Fibroblast of lung (primary cell): Measurements from ENCODE around the gene BLOC1S1. TPM values are rescaled to one million over a fixed set of nuclear protein-coding genes. Genes with fewer than 3 reads are reported as not detected.

Source experiments
- DNase-seq, 2 donors: peaks; one replicate each; pipeline versions ENCODE4 v3.0.0 to v3.0.0-alpha.2; 2010; ENCODE audit warnings: low read depth in 2 of 2
- H2AFZ ChIP-seq: 2 replicates; pipeline ENCODE4 v1.5.1; 2012; ENCODE audit warnings: low read length, control low read depth, inconsistent platforms
- H3K27ac ChIP-seq: 2 replicates; pipeline ENCODE4 v1.5.1; 2011; ENCODE audit warnings: low read length, control low read depth; ENCODE audit not compliant: insufficient read depth
- H3K27me3 ChIP-seq: 2 replicates; pipeline ENCODE4 v1.5.1; 2011; ENCODE audit warnings: mild to moderate bottlenecking, low read length; ENCODE audit not compliant: control insufficient read depth, insufficient read depth
- H3K36me3 ChIP-seq: 2 replicates; pipeline ENCODE4 v1.5.1; 2011; ENCODE audit warnings: low read length; ENCODE audit not compliant: control insufficient read depth, insufficient read depth
- H3K4me1 ChIP-seq: 2 replicates; pipeline ENCODE4 v1.5.1; 2011; ENCODE audit warnings: low read length; ENCODE audit not compliant: control insufficient read depth, insufficient read depth; ENCODE audit errors: extremely low read depth
- H3K4me2 ChIP-seq: 2 replicates; pipeline ENCODE4 v1.5.1; 2011; ENCODE audit warnings: low read length, control low read depth; ENCODE audit not compliant: insufficient read depth; ENCODE audit errors: extremely low read depth
- H3K4me3 ChIP-seq, 4 experiments: fragments of 200-600 bp in 1 of 4; sonication (generic) in 1 of 4; replicated peaks in 1 of 4; 2 replicates each; pipeline ENCODE4 v1.5.1; 2011 to 2016; ENCODE audit warnings: low read length in 4 of 4, low read depth in 3 of 4, mild to moderate bottlenecking in 3 of 4, control low read depth in 2 of 4, inconsistent platforms in 1 of 4, mixed read lengths in 1 of 4; ENCODE audit not compliant: insufficient read depth in 1 of 4; ENCODE audit errors: control extremely low read depth in 1 of 4
- H3K79me2 ChIP-seq: 2 replicates; pipeline ENCODE4 v1.5.1; 2012; ENCODE audit warnings: mild to moderate bottlenecking, low read length, inconsistent platforms; ENCODE audit not compliant: control insufficient read depth, insufficient read depth
- H3K9ac ChIP-seq: 2 replicates; pipeline ENCODE4 v1.5.1; 2011; ENCODE audit warnings: mild to moderate bottlenecking, low read length, control low read depth; ENCODE audit not compliant: insufficient read depth
- H3K9me3 ChIP-seq: 2 replicates; pipeline ENCODE4 v1.5.1; 2012; ENCODE audit warnings: low read depth, low read length; ENCODE audit not compliant: control insufficient read depth, insufficient read depth
- H4K20me1 ChIP-seq: 2 replicates; pipeline ENCODE4 v1.5.1; 2011; ENCODE audit warnings: low read length; ENCODE audit not compliant: control insufficient read depth, insufficient read depth; ENCODE audit errors: extremely low read depth
- EZH2 ChIP-seq: IDR thresholded peaks from 2 replicates; pipeline ENCODE4 v1.5.1; 2012; ENCODE audit warnings: low read length, control low read depth, mild to moderate bottlenecking; ENCODE audit errors: missing control alignments
- polyA plus RNA-seq, 2 donors: library from polyadenylated mRNA; depleted of rRNA in 1 of 2; stranded (reverse) in 1 of 2; unstranded in 1 of 2; fragments of >200 nt; gene quantifications; 2 replicates each; pipeline ENCODE4 v1.2.1, GENCODE V29; 2011 to 2012; ENCODE audit warnings: missing spikeins in 1 of 2
- total RNA-seq: library from RNA; depleted of rRNA; stranded (reverse); fragments of >200 nt; gene quantifications from 2 replicates; pipeline ENCODE4 v1.2.1, GENCODE V29; 2014
- TF ChIP-seq, protein P1 (sequence below), 2 donors: IDR thresholded peaks in 1 of 2; conservative IDR thresholded peaks in 1 of 2; 1 replicate in 1 of 2; 2 replicates in 1 of 2; pipeline ENCODE4 v1.5.1; 2011 to 2012; ENCODE audit warnings: low read length in 2 of 2, control low read depth in 1 of 2, inconsistent platforms in 1 of 2, low read depth in 1 of 2, mild to moderate bottlenecking in 1 of 2

Gene BLOC1S1
- total and polyA plus RNA-seq, 2 donors (not counting 1 experiment from before 2014, with no cell fraction given), result 103 to 163 TPM

DNA sequence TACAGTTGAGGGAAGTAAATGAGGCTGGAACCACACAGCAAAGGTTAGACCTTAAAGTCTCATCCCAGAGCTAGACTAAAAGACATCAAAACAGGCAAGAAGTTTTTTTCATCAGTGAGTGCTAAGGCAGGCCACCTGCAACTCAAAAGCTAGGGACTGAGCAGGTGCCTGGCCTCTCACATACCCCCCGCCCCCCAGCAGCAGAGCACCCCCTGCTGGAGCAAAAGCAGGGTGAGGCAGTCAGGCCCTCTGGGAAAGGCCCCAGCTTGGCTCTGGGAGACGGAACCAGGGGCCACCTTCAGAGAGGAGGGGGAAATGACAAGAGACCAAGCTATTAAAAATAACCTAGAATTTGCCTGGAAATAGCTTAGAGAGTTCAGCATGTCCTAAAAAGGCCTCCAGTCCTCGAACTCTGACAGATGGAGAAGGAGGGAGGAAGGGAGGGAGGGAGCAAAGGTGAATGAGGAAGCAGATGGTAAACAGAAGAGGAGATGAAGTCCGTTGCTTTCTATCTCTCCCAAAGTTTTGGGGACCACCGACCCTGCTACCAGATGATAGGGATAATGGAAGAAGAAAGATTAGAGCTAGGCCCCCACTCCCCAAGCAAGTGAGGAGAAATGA lies 10.0 kb upstream of the BLOC1S1 start:
- H3K4me2 ChIP-seq, result peak overlapping the region; percentile 79
- no peak overlapping the region for H2AFZ ChIP-seq
- TF ChIP-seq EZH2, result no peak
- TF ChIP-seq, protein P1, sequence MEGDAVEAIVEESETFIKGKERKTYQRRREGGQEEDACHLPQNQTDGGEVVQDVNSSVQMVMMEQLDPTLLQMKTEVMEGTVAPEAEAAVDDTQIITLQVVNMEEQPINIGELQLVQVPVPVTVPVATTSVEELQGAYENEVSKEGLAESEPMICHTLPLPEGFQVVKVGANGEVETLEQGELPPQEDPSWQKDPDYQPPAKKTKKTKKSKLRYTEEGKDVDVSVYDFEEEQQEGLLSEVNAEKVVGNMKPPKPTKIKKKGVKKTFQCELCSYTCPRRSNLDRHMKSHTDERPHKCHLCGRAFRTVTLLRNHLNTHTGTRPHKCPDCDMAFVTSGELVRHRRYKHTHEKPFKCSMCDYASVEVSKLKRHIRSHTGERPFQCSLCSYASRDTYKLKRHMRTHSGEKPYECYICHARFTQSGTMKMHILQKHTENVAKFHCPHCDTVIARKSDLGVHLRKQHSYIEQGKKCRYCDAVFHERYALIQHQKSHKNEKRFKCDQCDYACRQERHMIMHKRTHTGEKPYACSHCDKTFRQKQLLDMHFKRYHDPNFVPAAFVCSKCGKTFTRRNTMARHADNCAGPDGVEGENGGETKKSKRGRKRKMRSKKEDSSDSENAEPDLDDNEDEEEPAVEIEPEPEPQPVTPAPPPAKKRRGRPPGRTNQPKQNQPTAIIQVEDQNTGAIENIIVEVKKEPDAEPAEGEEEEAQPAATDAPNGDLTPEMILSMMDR (conservative IDR thresholded peaks at IDR 0.05 in 1 of 2, IDR thresholded peaks at IDR 0.05 in 1 of 2; ENCODE audit: low read depth in 1 of 2, low read length in 2 of 2), result peak; percentile 32 to 50
- no peak overlapping the region for H3K27ac ChIP-seq
- no peak overlapping the region for H3K9ac ChIP-seq
- H3K36me3 ChIP-seq, result peaks cover 2% of the 10 kb centered on the region
- H4K20me1 ChIP-seq, result no peaks in the 10 kb centered on the region
- DNase-seq, result no peak
- peaks cover 23% of the 10 kb centered on the region for H3K4me1 ChIP-seq
- peak overlapping the region in 3 of 4 experiments; percentile 55 to 70 (median 70) for H3K4me3 ChIP-seq
- no peaks in the 10 kb centered on the region for H3K27me3 ChIP-seq
- H3K9me3 ChIP-seq, result no peaks in the 10 kb centered on the region
- H3K79me2 ChIP-seq, result peaks cover 28% of the 10 kb centered on the region

DNA sequence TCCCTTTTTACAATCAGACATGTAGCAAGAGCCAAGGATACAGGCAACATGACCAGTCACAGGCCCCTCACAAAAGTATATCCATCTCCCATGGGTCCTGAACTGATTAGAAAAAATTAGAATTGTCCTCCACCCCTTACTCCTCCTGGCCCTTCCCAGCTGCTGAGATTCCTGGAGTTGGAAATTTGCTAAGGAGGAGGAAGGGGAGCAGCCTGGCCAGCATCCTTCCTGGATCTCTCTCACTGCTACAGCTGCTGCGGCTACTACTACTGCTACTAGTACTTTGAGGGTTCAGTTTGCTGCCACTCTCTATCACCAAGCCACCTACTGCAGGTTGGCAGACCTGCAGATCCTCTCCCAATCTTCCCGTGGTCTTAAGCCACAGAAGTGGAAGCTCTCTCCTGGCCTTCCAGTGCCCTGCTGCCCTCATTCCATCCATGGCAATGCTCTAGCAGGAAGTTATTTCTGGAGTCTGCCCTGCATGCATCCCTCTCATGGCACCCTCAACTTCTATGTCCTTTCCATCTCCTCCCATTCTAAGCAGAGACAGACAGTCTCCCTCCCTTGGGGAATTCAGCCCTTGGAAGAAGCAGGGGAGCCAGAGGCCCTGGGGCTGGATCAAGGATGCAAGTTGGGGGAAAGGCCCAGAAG lies 9.2 kb upstream of the BLOC1S1 start:
- no peaks in the 10 kb centered on the region for H3K36me3 ChIP-seq
- H3K79me2 ChIP-seq, result peaks cover 28% of the 10 kb centered on the region
- TF ChIP-seq, protein P1 (conservative IDR thresholded peaks at IDR 0.05 in 1 of 2, IDR thresholded peaks at IDR 0.05 in 1 of 2; ENCODE audit: low read depth in 1 of 2, low read length in 2 of 2), result no peak
- no peak overlapping the region for H3K27ac ChIP-seq
- H4K20me1 ChIP-seq, result no peaks in the 10 kb centered on the region
- no peak overlapping the region for H2AFZ ChIP-seq
- H3K4me3 ChIP-seq, result peak overlapping the region; percentile 55 to 70 (median 65)
- no peaks in the 10 kb centered on the region for H3K9me3 ChIP-seq
- peaks cover 20% of the 10 kb centered on the region for H3K4me1 ChIP-seq
- H3K9ac ChIP-seq, result peak overlapping the region; percentile 59
- DNase-seq, result no peak
- no peaks in the 10 kb centered on the region for H3K27me3 ChIP-seq
- peak overlapping the region; percentile 79 for H3K4me2 ChIP-seq

DNA sequence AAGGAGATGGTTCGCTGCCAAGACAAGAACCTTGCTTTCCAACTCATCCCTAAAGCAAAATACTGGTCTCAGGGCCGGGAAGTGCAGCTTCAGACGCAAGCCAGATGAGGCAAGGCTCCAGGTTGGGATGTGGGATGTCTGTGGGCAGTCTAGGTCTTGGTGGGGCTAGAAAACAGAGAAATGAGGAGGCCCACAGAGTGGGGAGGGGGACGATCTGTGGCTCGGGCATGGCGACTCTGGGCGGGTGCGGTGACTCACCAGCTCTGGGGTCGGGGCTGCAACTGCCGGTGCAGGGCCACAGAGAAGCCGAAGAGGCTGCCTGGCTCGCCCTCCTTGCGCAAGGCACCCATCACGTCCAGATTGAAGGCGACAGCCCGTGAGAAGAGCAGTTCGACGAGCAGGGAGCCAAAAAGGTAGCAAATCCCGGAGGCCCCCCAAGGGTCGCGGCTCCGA lies 8.6 kb upstream of the BLOC1S1 start:
- no peaks in the 10 kb centered on the region for H4K20me1 ChIP-seq
- H3K9me3 ChIP-seq, result no peaks in the 10 kb centered on the region
- H2AFZ ChIP-seq, result peak overlapping the region; percentile 52
- peak overlapping the region; percentile 55 to 70 (median 65) for H3K4me3 ChIP-seq
- peak overlapping the region; percentile 49 for H3K27ac ChIP-seq
- peaks cover 28% of the 10 kb centered on the region for H3K79me2 ChIP-seq
- H3K36me3 ChIP-seq, result no peaks in the 10 kb centered on the region
- H3K27me3 ChIP-seq, result no peaks in the 10 kb centered on the region
- no peak for DNase-seq
- peak overlapping the region; percentile 59 for H3K9ac ChIP-seq
- peaks cover 25% of the 10 kb centered on the region for H3K4me1 ChIP-seq
- H3K4me2 ChIP-seq, result peak overlapping the region; percentile 79
- no peak for TF ChIP-seq EZH2
- TF ChIP-seq, protein P1 (conservative IDR thresholded peaks at IDR 0.05 in 1 of 2, IDR thresholded peaks at IDR 0.05 in 1 of 2; ENCODE audit: low read depth in 1 of 2, low read length in 2 of 2), result no peak
